HPDE6-E6E7 (cell line): Measurements from ENCODE around the gene CHID1.

ENCODE experiments used
- DNase-seq: peaks from one replicate; pipeline ENCODE4 v3.0.0; 2011; ENCODE audit warnings: missing footprints; ENCODE audit errors: extremely low spot score

Gene CHID1

DNA sequence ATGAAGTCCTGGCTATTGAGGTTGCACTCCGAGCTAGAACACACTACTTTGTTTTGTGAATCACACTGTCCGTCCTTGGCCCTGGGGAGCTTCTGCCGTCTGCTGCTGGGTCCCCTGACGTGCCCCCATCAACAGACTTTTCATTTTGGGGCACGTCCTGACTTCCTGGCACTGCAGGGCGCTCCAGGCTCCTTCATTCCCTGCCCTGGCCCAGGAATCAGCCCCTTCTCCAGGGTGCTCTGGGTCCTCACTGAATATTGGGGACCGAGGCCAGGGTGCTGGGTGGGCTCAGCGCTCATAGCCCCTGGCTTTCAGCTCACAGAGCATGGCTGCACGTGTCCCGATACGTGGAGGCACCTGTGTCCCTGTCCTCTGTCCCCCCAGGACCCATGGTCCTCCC is 45.7 kb downstream of the CHID1 start:
- DNase-seq: no peak

DNA sequence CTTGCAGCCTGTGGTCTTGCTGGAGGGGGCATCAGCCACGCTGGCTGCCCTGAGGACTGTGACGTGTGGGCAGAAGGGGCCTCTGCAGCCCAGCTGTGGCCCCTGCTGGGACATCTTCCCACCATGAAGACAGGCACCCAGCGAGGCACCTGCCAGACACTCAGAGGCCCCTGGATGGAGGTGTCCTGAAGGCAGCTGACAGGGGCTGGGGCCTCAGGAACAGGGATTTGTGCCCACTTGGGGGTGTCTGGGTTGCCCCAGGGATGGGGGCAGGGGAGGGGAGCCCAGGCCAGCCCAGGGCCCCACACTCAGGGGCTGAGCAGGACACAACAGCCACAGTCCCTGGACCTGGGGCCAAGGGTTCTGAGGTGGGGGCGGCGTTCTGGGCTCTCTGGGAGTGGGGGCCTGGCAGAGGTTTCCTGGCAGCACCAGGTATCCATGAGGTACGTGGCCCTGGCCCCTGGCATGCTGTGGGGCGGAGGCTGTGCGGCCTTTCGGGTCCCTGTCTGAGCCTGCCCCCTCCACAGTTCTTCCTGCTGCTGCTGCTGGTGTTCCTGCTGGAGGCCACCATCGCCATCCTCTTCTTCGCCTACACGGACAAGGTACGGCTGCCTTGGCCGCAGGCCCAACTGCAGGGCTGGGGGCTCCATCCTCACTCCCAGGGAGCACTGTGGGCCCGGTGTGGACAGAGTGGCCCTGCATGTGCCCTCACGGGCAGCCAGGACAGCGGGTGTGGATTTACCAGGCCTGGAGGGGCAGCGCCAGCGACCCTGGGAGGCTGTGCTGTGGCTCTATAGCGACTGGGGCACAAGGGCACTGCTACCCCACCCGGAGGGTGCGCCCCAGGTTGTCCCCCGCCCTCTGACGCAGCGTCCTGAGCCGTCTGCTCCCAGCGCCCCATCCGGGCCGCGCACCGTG is 46.4 kb downstream of the CHID1 start:
- DNase-seq: no peak

DNA sequence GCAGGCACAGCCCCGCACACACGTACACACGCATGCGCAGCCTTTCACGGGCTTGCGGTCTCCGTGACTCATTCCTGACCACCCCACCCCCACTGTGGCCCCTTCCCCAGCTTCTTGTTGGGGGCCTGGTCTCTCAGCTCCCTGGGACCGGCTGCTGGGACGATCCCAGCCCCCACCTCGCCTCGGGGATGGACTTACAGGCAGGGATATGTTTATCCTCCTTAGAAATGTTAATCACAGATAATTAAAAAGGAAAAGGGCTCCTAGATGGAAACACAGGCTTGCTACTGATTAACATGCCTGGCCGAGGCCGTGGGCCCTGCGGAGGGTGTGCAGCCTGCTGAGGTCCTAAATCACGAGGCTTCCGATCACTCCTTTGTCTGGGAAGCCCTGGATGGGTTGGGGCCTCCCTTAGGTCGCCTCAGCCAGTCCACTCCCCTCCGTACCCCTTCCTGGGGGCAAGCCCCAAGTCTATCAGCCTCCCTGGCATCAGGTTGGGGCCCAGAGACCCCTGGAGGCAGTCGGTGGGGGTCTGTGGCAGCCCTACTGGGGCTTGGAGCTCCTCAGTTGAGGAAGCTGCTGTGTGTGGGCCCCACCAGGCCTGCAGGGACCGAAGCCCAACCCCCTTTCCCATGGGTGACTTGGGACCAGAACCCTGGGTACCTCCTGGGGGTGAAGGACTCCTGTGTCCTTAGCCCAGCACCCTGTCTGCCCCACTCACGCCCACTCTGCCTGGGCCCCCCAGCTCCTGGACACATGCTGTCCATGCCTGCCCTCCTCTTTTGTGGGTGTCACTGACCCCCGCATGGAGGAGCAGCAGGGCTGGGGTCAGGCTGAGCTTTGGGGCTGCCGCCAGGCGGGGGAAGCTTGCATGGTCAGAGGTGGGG is 47.3 kb downstream of the CHID1 start:
- DNase-seq: no peak

DNA sequence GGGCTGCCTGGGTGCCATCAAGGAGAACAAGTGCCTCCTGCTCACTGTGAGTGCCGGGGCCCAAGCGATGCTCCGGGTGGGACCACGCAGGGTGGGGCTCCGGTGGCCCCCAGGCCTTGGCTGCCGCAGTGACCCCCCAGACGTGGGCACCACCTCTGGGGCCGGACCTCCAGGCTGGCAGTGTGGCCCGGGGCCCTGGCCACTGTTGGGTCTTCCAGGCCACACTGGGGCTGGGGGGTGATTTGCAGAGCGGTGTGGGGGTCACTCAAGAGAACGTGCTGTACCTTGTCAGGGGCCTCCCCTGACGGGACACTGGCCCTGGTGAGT is 48.0 kb downstream of the CHID1 start:
- DNase-seq: no peak

DNA sequence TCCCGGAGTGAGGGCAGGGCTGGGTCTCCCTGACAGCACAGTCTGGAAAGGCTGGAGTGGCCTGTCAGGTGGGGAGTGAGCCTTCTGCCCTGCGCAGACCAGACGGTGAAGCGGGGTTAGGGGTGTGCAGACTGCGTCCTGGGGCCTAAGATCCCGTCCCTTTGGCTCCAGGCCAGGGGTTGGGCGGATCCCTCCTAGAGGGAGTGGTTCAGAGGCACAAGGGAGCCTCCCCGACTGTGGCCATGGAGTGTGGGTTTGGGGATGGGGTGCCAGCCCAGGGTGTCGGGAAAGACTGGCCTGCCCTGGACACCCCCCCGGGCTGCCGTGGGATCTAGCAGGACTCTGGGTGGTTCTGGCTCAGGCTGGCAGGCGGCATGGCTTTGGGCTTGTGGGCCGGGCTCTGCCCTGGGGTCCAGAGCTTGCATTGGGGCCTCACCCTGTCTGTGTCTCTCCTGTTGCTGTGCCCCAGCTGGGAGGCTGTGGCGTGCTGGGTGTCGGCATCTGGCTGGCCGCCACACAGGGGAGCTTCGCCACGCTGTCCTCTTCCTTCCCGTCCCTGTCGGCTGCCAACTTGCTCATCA is 48.4 kb downstream of the CHID1 start:
- no peak for DNase-seq

DNA sequence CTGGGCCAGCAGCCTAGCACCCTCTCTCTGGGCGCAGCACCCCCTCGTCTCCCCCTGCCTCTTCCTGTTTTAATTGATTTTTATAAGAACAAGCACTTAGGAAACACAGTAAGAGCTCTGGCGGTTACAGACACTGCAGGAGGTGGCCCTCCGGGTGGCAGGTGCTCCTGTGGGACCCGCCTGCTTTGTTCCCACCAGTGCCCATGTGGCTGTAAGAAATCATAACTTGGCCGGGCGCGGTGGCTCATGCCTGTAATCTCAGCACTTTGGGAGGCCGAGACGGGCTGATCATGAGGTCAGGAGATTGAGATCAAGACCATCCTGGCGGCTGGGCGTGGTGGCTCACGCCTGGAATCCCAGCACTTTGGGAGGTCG is 49.5 kb downstream of the CHID1 start:
- no peak for DNase-seq

DNA sequence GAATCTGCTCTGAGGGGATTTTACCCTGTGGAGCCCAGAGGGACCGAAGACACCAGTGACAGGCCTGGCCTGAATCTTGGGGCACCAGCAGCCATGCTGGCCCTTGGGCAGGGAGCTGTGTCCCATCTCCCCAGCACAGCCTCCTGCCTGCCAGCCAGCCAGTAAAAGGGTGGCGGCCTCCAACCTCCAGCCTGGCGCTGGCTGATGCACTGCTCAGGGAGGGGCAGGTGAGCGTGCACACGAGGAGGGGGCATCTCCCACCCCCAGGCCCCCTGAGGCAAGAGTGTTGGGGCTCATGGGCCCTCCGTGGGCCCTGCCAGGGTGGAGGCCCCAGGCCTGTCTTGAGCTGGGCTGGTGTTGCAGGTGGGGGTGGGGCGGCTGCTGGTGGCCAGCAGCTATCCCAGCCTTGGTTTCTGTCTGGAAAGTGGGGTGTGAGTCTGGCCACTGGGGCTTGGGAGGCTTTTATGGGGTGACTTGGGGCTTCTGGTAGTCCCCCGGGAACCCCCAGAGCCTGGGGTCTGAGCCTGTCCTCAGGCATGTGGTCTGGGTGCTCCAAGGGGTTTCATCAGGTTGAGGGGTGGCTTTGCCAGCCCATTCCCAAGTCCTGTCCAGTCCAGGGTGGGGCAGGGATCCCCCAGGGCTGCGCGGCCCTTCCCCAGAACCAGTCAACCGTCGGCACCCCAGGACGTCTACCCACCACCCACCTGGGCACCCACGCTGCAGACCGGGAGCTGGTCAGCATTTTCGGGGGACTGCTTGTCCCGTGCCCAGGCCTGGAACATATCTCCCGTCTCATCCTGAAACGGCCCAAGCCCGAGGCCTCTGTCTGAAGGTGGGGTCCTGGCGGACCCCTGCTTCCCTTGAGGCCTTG is 50.1 kb downstream of the CHID1 start:
- DNase-seq: no peak

DNA sequence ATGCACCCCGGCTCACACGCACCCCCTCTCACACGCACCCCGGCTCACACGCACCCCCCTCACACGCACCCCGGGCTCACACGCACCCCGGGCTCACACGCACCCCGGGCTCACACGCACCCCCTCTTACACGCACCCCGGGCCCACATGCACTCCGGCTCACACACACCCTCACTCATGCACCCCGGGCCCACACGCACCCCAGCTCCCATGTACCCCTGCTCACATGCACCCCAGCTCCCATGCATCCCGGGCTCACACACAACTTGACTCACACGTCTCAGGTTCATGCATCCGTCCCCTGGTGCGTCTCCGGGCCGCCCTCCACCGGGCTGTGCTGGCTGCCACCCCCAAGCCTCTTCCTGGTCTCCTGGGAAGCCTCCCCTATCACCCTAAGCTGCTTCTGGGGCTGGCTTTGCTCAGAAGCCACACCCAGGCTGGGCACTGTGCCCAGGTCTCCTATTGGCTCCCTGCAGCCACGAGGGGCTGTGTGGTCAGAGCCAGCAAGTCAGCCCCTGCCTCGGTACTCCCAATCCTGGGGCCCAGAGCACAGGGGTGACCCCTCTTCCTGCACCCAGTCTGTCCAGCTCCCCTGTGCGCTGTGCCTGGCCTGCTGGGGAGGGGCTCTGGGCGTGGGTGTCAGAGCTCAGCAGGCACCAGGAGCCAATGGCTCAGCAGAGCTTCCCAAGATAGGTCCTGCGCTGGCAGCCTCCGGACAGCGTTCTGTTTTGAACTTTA is 51.0 kb downstream of the CHID1 start:
- no peak for DNase-seq

DNA sequence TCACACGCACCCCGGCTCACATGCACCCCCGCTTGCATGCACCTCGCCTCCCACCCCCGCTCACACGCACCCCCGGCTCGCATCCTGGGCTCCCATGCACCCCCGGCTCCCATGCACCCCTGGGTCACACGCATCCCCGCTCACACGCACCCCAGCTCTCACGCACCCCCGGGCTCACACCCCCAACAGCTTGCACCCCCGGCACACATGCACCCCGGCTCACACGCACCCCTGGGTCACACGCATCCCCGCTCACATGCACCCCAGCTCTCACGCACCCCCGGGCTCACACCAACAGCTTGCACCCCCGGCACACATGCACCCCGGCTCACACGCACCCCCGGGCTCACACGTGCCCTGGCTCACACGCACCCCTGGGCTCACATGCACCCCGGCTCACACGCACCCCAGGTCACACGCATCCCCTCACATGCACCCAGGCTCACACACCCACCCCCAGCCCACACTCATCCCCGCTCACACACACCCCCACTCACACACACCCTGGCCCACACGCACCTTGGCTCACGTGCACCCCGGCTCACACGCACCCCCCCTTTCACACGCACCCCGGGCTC is 51.8 kb downstream of the CHID1 start:
- DNase-seq: no peak

DNA sequence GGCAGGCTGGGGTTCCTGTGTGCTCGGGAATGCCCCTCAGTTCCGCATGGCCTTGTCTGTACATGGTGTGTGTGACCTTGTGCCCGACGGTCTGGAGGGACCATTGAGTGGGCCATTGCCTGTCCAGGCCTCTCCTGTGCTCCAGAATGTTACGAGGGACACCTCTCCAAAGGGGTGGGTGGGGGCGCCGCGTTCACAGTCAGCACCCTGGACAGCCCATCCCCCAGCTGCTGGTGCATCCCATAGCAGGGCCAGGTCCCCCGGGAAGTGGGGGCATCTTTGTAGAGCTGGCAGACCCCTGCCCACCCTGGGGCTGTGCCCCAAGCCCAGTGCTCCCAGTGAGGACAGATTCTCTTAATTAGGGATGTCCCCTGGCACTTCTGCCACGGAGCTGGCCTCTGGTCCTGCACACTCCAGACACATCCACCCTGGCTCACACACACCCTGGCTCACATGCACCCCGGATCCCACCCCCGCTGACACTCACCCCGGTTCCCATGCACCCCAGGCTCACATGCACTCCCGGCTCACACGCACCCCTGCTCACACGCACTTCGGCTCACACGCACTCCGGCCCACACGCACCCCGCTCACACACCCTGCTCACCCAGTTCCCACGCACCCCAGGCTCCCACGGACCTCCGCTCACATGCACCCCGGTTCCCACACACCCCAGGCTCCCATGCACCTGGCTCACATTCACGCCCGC is 52.4 kb downstream of the CHID1 start:
- no peak for DNase-seq

DNA sequence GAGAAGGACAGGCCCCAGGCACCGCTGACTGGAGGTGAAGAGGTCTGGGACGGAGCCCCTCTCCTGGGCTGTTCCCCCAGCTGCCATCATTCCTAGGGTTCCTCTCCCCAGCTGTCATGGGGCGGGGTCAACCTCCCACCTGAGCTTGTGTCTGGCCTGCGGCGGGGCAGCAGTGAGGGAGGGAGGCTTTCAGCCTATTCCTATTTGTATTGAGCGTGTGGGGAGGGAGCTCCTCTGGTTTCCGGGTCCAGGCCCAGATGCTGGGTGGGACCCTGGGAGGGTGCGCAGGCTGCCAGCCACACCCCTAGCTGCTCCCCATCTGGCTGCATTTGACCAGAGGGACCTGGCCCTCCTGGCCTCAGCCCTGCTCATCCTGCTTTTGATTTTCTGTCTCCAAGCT is 54.2 kb downstream of the CHID1 start:
- DNase-seq: no peak

DNA sequence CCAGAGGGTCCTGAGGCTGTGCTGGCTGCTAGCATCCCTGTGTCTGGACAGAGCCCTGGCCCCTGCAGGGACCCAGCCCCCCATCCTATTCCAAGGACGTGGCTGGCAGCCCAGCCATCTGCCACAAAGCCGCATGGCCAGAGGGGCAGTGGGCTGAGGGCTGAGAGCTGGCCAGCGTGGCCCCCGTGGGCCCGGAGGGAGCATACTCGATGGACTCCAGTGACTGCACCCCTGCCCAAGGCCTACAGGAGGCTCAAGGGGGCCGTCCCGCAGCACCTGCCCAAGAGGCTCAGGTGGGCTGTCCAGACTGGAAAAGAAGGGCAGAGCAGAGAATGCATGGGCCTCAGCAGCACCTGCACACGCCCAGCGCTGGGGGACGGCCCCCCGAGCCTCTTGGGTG is 54.8 kb downstream of the CHID1 start:
- DNase-seq: no peak

DNA sequence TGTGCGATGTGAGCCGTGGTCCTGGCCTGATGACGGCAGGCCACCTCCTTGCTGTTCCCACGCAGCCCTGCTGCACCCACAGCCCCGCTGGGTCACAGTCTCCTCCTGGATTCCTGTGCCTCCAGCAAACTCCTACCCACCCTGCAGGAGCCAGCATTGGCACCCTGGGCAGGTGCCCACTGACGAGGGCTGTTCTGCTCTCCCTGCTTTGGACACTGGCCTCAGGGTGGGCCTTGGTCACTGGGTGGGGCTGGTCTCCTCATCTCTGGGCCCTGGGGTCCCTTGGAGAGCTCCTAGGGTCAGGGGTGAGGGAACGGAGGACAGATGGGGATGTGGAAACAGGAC is 55.3 kb downstream of the CHID1 start:
- no peak for DNase-seq

DNA sequence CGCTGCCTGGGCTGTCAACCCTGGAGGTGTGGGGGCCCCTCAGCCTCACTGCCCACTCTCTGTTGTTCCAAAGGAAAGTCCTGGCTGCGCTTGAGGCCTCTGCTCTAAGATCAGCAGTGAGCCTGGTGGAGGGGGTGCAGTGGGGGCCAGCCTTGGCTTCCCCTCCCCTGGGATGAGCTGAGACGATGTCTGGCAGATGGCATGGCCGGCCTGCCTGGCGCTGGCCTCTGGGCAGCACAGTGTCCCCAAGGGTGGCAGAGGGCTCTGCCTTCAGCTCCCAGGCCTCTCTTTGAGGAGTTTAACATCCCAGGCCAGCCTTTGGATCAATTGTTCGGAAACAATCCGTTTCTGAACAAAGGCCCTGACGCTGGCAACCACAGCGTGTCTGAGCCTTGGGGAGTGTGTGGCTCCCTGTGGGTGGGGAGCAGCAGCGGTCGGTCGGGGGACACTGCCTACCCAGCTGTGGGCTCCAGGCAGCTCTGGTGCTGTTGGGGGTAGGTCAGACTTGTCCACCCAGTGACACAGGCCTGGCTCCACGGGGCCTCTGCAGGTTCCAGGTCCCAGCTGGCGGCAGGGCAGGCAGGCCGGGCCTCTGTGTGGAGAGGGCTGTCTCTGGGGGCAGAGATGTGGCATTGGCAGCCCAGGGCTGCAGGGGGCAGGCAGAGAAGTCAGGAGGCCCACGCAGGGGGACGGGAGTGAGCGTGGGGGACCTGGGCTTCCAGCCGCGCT is 55.8 kb downstream of the CHID1 start:
- DNase-seq: no peak

DNA sequence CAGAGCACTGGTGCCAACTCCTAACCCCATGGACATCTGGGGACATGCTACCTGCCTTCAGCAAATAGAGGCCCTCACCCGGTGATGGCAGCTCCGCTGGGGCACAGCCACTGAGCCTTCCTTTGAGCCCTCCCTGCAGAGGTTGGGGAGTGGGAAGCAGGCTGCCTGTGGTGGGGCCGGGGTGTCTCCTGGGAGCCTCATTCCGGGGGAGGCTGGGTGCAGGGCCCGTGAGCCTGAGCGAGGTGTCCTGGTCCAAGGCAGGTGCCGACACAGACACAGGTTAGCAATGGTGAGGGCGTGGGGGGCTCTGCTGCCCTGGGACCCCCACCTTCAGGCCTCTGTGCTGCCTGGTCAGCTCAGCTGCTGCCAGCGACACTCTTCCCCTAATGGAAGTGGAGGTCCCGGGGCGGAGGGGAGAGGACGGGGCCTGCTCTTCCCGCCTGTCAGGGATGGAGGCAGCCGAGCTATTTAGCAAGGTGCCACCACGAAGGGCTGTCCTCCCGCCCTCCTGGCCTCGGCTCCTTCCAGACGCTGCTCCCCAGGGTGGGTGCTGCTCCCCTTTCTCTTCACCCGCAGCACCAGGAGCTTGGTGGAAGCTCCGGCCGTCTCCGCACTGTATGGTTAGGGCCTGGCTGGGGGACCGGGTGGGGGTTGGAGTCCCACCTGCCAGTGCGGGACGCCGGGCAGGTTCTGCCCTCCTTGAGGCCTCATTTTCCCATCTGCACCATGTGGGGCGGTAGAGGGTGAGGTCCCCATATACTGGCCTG is 56.7 kb downstream of the CHID1 start:
- no peak for DNase-seq

DNA sequence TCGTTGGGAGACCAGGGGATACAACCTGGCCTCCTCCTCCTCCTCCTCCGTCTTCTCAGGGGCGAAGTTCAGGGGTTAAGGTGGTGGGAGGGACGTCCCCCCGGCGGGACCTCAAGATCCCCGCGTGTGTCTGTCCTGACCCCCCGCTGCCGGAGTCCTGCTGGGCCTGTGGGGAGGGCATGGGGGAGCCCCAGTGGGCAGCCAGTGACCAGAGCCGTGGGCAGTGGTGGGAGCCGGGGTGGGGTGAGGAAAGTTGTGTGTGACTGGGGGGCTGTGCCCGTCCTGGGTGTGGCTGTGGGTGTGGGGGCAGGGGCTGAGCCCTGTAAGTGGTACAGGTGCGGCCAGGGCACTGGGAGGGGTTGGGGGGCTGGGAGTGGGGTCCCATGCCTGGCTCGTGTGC is 57.8 kb downstream of the CHID1 start:
- DNase-seq: no peak

DNA sequence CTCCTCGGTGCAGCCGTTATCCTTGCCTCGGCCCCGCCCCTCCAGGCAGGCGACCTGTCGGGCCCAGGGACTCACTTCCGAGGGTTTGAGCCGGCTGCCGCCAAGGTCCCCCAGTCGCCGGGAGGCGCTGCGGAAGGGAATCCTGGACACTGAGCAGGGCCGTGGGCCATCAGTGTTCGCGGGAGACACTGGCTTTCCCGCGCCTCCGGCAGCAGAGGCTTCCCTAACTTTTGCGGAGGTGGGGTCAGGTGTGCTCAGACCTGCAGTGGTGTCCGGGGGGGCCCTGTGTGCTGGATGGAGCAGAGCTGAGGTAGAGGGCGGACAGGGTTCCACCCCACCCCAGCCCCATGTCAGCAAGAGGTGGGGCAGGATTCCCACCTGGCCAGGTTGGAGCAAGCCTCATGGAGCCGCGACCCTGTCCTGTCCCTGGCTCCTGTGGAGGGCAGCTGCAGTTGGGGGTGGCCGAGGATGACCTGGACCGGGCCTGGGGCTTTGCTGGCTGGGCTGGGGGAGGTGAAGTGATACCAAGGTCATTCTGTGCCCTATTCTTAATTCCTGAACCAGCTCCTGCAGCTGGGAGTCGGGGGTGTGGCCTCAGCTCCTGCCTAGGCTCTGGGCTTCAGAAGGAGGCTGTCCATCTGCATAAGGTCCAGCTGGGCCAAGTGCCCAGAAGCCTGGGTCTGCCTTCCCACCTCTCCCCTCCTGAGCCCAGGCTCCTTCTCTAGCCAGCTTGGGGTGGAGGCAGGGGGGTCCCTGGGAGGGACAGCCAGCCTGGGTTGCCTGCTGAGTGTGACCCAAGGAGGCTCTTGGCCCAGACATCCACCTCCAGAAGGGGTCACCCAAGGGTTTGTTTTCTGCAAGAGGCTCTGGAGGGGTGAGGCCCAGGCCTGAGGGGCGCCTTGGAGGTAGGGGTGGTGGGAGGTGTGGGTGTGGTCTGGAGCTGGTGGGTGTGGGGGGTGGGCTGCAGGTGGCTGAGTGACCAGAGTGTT is 59.5 kb downstream of the CHID1 start:
- no peak for DNase-seq
